CD4-positive, alpha-beta T cell treated with Interleukin-4 for 1 hour (primary cell): ENCODE results near the gene DDX6.

Experiments
- DNase-seq, 2 donors: peaks; one replicate each; pipeline ENCODE4 v3.0.0-alpha.2; 2020 to 2022

Gene DDX6

DNA sequence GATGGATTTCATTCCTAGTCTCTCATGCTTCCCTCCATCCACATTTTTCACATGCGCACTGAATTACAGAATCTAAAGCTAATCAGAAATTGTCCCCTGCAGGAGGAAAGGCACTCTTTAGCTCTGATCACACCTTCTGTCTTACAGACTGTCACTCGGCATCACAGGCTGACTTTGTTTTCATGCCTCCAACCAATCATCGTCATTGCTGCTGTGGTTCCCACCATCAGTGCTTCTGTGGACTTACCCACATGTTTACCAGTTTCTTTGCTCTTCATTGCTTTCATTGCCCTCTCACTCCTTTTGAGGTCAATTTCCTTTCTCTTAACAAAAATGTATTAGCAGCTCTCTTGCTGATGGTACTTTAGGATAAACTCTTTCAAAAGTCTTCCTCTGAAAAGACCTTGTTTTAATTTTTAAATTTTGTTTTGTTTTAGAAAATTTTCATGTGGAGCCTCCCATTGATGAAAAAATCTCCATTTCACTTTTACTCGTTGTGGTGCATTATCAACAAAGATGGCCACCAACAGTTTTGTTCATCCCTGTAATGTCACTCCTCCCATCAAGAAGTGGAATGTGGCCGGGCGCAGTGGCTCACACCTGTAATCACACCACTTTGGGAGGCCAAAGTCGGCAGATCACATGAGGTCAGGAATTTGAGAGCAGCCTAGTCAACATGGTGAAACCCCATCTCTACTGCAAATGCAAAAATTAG is 91.3 kb downstream of the DDX6 start:
- peak; percentile 84 to 86 for DNase-seq
